Measurements from ENCODE around the gene SGK1. TPM values are rescaled to one million over a fixed set of nuclear protein-coding genes. Genes with fewer than 3 reads are reported as not detected.

The SGK1 gene
- total RNA-seq (10 to 100 TPM; 41.1 to 80.1 (median 53.3) TPM), polyA plus RNA-seq (10 to 100 TPM; 12.3 to 46.1 (median 26.5) TPM)
- long read RNA-seq, donor 1, partial matches to known transcripts, result 0 of 3 reads
- long read RNA-seq, donor 1, other reads (novel, unspliced or antisense), result 0 of 3 reads
- long read RNA-seq, donor 2, partial matches to known transcripts, result 0 of 2 reads
- long read RNA-seq, donor 2, other reads (novel, unspliced or antisense), result 0 of 2 reads

DNA sequence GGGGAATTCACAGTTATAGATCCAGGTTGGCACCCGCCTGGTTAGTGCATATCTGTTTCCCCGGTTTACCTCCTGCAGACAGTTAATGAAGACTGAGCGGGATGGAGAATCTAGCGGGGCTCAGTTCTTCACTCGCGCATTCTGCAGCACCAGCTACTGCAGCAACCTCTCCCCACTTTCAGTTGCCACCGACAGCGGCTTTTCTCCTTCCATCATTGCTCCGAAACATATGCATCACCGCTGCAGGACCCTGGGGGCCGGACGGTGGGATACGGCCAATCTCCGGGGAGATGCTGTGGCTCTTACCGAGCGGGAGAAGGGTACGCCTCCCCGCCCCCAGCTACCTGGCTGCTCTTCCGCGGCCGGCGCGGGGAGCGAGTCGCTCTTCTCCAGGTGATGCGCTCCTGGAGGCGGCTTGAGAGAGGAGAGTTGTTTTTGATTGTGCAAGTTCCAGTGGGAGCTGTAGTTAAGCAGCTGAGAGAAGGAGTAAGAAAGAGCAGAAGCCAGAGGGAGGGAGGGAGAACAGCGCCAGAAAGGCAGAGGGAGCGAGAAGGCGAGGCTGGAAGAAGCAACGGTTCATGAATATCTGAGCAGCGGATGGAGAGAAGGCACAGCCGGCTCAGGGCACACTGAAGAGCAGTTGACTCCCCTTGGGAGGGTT lies at the start of gene SGK1:
Gene SGK1 (minus strand): TSS at position 642 of the 661 bp plus-strand sequence. CDS start 652 bp downstream, outside the sequence.
- intact Hi-C loops (cut with DNase I; ENCODE audit: low total_unique reads), result no loop called here

DNA sequence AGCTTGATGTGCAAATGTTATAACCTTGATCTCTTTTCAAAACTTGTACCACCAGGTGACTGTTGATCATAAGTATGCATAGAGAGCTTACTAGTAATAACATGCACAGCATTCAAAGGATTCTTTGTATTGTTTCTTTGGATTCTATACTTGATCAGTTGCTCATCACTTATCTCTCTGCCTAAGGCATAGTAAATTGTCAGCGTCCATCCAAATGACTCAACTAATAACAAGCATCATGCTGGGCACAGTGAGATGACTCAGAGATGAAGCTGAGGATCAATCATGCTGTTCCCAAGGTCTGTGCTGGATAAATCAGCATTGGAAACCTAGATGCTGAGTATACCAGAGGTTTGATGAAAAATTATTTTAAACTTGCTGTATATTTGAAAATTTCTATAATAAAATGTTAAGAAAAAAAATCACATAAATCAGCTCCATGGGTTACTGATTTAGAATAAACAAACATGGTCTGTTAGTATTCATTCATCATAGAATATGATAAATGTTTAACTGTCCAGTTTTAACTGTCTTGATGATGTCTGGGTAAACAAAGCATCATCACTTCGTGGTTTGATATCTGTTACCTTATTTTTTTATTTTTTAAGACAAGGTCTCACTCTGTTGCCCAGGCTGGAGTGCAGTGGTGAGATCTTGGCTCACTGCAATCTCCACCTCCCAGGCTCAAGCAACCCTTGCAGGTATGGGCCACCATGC lies 45.6 kb upstream of the SGK1 start:
- Histone ChIP-seq H3K9me3 (no peaks in the 10 kb centered on the region), H3K27me3 (replicated peaks in 1 of 7) (no peaks in the 10 kb centered on the region), H3K4me3 (no peak overlapping the region), H3K27ac (no peak overlapping the region), H3K36me3 (no peaks in the 10 kb centered on the region), H3K4me1 (peaks cover 0 to under 1% (median 0%) of the 10 kb centered on the region in 6 donors)
- intact Hi-C loops (cut with DNase I; ENCODE audit: low total_unique reads), result no loop called here
- no peak for DNase-seq
- TF ChIP-seq POLR2AphosphoS5 (IDR thresholded peaks at IDR 0.05), result no peak
- TF ChIP-seq, protein P1, sequence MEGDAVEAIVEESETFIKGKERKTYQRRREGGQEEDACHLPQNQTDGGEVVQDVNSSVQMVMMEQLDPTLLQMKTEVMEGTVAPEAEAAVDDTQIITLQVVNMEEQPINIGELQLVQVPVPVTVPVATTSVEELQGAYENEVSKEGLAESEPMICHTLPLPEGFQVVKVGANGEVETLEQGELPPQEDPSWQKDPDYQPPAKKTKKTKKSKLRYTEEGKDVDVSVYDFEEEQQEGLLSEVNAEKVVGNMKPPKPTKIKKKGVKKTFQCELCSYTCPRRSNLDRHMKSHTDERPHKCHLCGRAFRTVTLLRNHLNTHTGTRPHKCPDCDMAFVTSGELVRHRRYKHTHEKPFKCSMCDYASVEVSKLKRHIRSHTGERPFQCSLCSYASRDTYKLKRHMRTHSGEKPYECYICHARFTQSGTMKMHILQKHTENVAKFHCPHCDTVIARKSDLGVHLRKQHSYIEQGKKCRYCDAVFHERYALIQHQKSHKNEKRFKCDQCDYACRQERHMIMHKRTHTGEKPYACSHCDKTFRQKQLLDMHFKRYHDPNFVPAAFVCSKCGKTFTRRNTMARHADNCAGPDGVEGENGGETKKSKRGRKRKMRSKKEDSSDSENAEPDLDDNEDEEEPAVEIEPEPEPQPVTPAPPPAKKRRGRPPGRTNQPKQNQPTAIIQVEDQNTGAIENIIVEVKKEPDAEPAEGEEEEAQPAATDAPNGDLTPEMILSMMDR (IDR thresholded peaks at IDR 0.05 in 8 of 11, conservative IDR thresholded peaks at IDR 0.05 in 3 of 11), result no peak
- TF ChIP-seq POLR2A (IDR thresholded peaks at IDR 0.05), result no peak
- 82 to 91% (median 84%) methylated on average over 2 of the region's 2 CpGs for WGBS, 5 donors

More for the DNA sequence above, at the start of gene SGK1:
- Histone ChIP-seq H3K4me3 (peak within 1 kb of the TSS; percentile 30 to 72 (median 48)), H3K27ac (peak within 1 kb of the TSS in 3 of 8 donors; percentile 16 to 50 (median 45)), H3K27me3 (replicated peaks in 1 of 7) (peaks cover 0 to 26% (median 15%) of the 10 kb centered on the region in 7 donors), H3K36me3 (no peaks in the 10 kb centered on the region), H3K9me3 (peaks cover 0 to 11% (median 5%) of the 10 kb centered on the region in 8 donors), H3K4me1 (peaks cover 0 to 21% (median 14%) of the 10 kb centered on the region in 6 donors)
- WGBS, 5 donors, result 4 to 5% (median 4%) methylated on average over 33 of the region's 33 CpGs
- DNase-seq, result peak; percentile 79
- TF ChIP-seq POLR2AphosphoS5 (IDR thresholded peaks at IDR 0.05) (peak in 1 of 3 donors; percentile 44), POLR2A (IDR thresholded peaks at IDR 0.05) (no peak)
- TF ChIP-seq, protein P1 (IDR thresholded peaks at IDR 0.05 in 8 of 11, conservative IDR thresholded peaks at IDR 0.05 in 3 of 11), result no peak

DNA sequence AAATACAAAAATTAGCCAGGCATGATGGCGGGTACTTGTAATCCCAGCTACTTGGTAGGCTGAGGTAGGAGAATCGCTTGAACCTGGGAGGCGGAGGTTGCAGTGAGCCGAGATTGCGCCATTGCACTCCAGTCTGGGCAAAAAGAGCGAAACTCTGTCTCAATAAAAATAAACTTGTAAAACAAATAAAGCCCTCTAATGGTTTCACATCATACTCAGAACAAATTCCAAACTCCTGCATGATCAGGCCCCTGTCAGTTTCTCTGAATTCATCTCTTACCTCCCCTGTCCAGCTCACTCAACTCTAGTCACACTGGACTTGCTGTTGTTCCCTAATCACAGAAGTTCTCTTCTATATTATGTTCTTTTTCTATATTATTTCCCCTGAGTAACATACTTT lies 43.1 kb upstream of the SGK1 start:
- H3K4me1 ChIP-seq, result peaks cover 0 to 5% (median 0%) of the 10 kb centered on the region in 6 donors
- H3K27me3 ChIP-seq (replicated peaks in 1 of 7), result no peaks in the 10 kb centered on the region
- no peak overlapping the region for H3K27ac ChIP-seq
- peaks cover 0 to 8% (median 6%) of the 10 kb centered on the region in 8 donors for H3K9me3 ChIP-seq
- no peak for TF ChIP-seq POLR2AphosphoS5 (IDR thresholded peaks at IDR 0.05)
- TF ChIP-seq POLR2A (IDR thresholded peaks at IDR 0.05), result no peak
- TF ChIP-seq, protein P1 (IDR thresholded peaks at IDR 0.05 in 8 of 11, conservative IDR thresholded peaks at IDR 0.05 in 3 of 11), result no peak
- DNase-seq, result no peak
- no peaks in the 10 kb centered on the region for H3K36me3 ChIP-seq
- 93 to 97% (median 95%) methylated on average over 6 of the region's 6 CpGs for WGBS, 5 donors
- no peak overlapping the region for H3K4me3 ChIP-seq
- intact Hi-C loops (cut with DNase I; ENCODE audit: low total_unique reads), result no loop called here
